ENCODE measurements around the gene STX16. TPM values are rescaled to one million over a fixed set of nuclear protein-coding genes. Genes with fewer than 3 reads are reported as not detected.

The STX16 gene
- total RNA-seq, 1 donor from 2014 or later: 50.4 TPM

GRCh38 chr20:58649288-58650180, 1.5 kb upstream of the STX16 start:
- no peak overlapping the region for H3K27ac Mint-ChIP-seq (ENCODE audit: unreplicated experiment)
- H3K9me3 Mint-ChIP-seq (ENCODE audit: low read depth): no peaks in the 10 kb centered on the region
- peaks cover 46% of the 10 kb centered on the region for H3K4me1 Mint-ChIP-seq (ENCODE audit: low read depth)
- no peaks in the 10 kb centered on the region for H3K27me3 Mint-ChIP-seq (ENCODE audit: low read depth)
- no peaks in the 10 kb centered on the region for H3K36me3 Mint-ChIP-seq (ENCODE audit: low read depth)
- no peak for TF ChIP-seq CTCF (IDR thresholded peaks at IDR 0.05)
- DNase-seq (ENCODE audit: low spot score): no peak
- H3K4me3 Mint-ChIP-seq (ENCODE audit: unreplicated experiment): peak overlapping the region; percentile 44

GRCh38 chr20:58650181-58650775, 805 bp upstream of the STX16 start:
- H3K27me3 Mint-ChIP-seq (ENCODE audit: low read depth): no peaks in the 10 kb centered on the region

GRCh38 chr20:58651559-58651945, 469 bp downstream of the STX16 start:
- no peak for TF ChIP-seq CTCF (IDR thresholded peaks at IDR 0.05)
- Mint-ChIP-seq H3K4me1 (ENCODE audit: low read depth) (peaks cover 46% of the 10 kb centered on the region), H3K27ac (ENCODE audit: unreplicated experiment) (peak overlapping the region; percentile 99), H3K9me3 (ENCODE audit: low read depth) (no peaks in the 10 kb centered on the region), H3K4me3 (ENCODE audit: unreplicated experiment) (peak overlapping the region; percentile 96), H3K27me3 (ENCODE audit: low read depth) (no peaks in the 10 kb centered on the region), H3K36me3 (ENCODE audit: low read depth) (no peaks in the 10 kb centered on the region)
- DNase-seq (ENCODE audit: low spot score): no peak

More at GRCh38 chr20:58650181-58650775, 805 bp upstream of the STX16 start:
- H3K36me3 Mint-ChIP-seq (ENCODE audit: low read depth): no peaks in the 10 kb centered on the region
- H3K4me1 Mint-ChIP-seq (ENCODE audit: low read depth): peaks cover 43% of the 10 kb centered on the region
- DNase-seq (ENCODE audit: low spot score): no peak
- no peak for TF ChIP-seq CTCF (IDR thresholded peaks at IDR 0.05)
- H3K4me3 Mint-ChIP-seq (ENCODE audit: unreplicated experiment): peak overlapping the region; percentile 96
- peak overlapping the region; percentile 99 for H3K27ac Mint-ChIP-seq (ENCODE audit: unreplicated experiment)
- H3K9me3 Mint-ChIP-seq (ENCODE audit: low read depth): no peaks in the 10 kb centered on the region

- TF ChIP-seq CTCF (IDR thresholded peaks at IDR 0.05): peak; percentile 53
- Mint-ChIP-seq H3K4me3 (ENCODE audit: unreplicated experiment) (peak overlapping the region; percentile 96), H3K4me1 (ENCODE audit: low read depth) (peaks cover 46% of the 10 kb centered on the region), H3K9me3 (ENCODE audit: low read depth) (no peaks in the 10 kb centered on the region), H3K27me3 (ENCODE audit: low read depth) (no peaks in the 10 kb centered on the region), H3K27ac (ENCODE audit: unreplicated experiment) (peak overlapping the region; percentile 99), H3K36me3 (ENCODE audit: low read depth) (no peaks in the 10 kb centered on the region)
- no peak for DNase-seq (ENCODE audit: low spot score)
These were observed 993 bp downstream of the STX16 start for GRCh38 chr20:58651946-58652605.

- Mint-ChIP-seq H3K27me3 (ENCODE audit: low read depth) (no peaks in the 10 kb centered on the region), H3K9me3 (ENCODE audit: low read depth) (no peaks in the 10 kb centered on the region), H3K36me3 (ENCODE audit: low read depth) (no peaks in the 10 kb centered on the region), H3K27ac (ENCODE audit: unreplicated experiment) (peak overlapping the region; percentile 99), H3K4me3 (ENCODE audit: unreplicated experiment) (peak overlapping the region; percentile 96), H3K4me1 (ENCODE audit: low read depth) (peaks cover 46% of the 10 kb centered on the region)
- TF ChIP-seq CTCF (IDR thresholded peaks at IDR 0.05): no peak
- no peak for DNase-seq (ENCODE audit: low spot score)
These were observed 1.7 kb downstream of the STX16 start for GRCh38 chr20:58652606-58653294.
